Upper lobe of left lung (tissue), 6 donors: ENCODE data around the gene ADAMTSL5. TPM values are rescaled to one million over a fixed set of nuclear protein-coding genes. Genes with fewer than 3 reads are reported as not detected.

ENCODE experiments used
- ATAC-seq, 2 donors: fragments of 200-7000 bp; cut with Tn5 transposase; one replicate each; pipeline ENCODE4 v1.9.1; 2022; ENCODE audit warnings: mild to moderate bottlenecking in 2 of 2, moderate library complexity in 2 of 2; ENCODE audit not compliant: low FRiP score in 2 of 2
- DNase-seq, 2 donors: peaks; one replicate each; pipeline ENCODE4 v3.0.0-alpha.2; 2019 to 2020
- H3K27ac ChIP-seq, 4 donors: fragments of 200-600 bp; sonication (generic); one replicate each; pipeline ENCODE4 v1.5.1; 2016 to 2019
- H3K27me3 ChIP-seq, 4 donors: fragments of 200-600 bp; sonication (generic); one replicate each; pipeline ENCODE4 v1.5.1; 2017 to 2019
- H3K36me3 ChIP-seq, 4 donors: fragments of 200-600 bp; sonication (generic); one replicate each; pipeline ENCODE4 v1.5.1; 2016 to 2019
- H3K4me1 ChIP-seq, 4 donors: fragments of 200-600 bp; sonication (generic); one replicate each; pipeline ENCODE4 v1.5.1; 2018 to 2019
- H3K4me3 ChIP-seq, 4 donors: fragments of 200-600 bp; sonication (generic); one replicate each; pipeline ENCODE4 v1.5.1; 2017 to 2019; ENCODE audit warnings: mild to moderate bottlenecking in 2 of 4, moderate library complexity in 1 of 4
- H3K9me3 ChIP-seq, 4 donors: fragments of 200-600 bp; sonication (generic); one replicate each; pipeline ENCODE4 v1.5.1; 2018 to 2019
- CTCF ChIP-seq, 6 experiments: fragments of 450-650 bp in 4 of 6; fragments of 200-600 bp in 2 of 6; sonication (generic) in 2 of 6; IDR thresholded peaks; one replicate each; pipeline ENCODE4 v1.5.1; 2016 to 2019; ENCODE audit warnings: antibody characterized with exemption in 6 of 6
- EP300 ChIP-seq, 4 donors: sonication (generic); formaldehyde crosslinking; IDR thresholded peaks; one replicate each; pipeline ENCODE4 v1.5.1; 2017; ENCODE audit warnings: antibody characterized with exemption in 4 of 4, control low read depth in 2 of 4
- POLR2A ChIP-seq, 4 donors: fragments of 450-650 bp; IDR thresholded peaks; one replicate each; pipeline ENCODE4 v1.5.1; 2016 to 2017; ENCODE audit warnings: antibody characterized with exemption in 4 of 4, mild to moderate bottlenecking in 2 of 4
- POLR2AphosphoS5 ChIP-seq, 2 donors: sonication (generic); formaldehyde crosslinking; IDR thresholded peaks; one replicate each; pipeline ENCODE4 v1.5.1; 2017; ENCODE audit warnings: antibody characterized with exemption in 2 of 2
- WGBS, 2 donors: methylation state at CpG; one replicate each; pipeline ENCODE4 v1.1.5; 2017 to 2018; 5-methylcytosine and 5-hydroxymethylcytosine counted together
- total RNA-seq, 6 donors: library from RNA; depleted of rRNA in 4 of 6; stranded (reverse); fragments of >200 nt in 4 of 6; gene quantifications; one replicate each; pipeline versions ENCODE4 v1.1.0 to v1.2.1, GENCODE V29; 2016 to 2021
- donor health status: DM: no; HTN: no; CAD: no; lungs with moderate emphysema.
- donor health status: DM: no; HTN: yes; CAD: no; lungs with severe emphysema.

The ADAMTSL5 gene
- total RNA-seq, 6 donors from 2014 or later, result 0.89 to 11.5 (median 4.9) TPM

DNA sequence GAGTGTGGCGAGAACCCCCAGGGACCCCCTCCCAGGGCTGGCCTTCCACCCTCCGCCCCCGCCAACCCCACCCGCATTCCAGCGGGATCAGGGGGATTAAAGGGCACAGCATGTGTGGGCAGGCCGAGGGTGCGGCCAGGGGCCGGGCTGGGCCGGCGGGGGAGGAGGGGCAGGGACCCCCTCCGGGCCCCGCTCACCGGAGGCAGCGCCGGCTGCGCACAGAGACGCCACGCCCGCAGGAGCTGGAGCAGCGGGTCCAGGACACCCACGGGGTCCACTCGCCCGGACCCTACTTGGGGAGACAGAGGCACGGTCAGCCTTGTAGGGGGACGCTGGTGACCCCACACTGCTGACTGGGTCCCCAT is 2.4 kb downstream of the ADAMTSL5 start:
- H3K4me3 ChIP-seq, result no peak overlapping the region
- no peak overlapping the region for H3K27ac ChIP-seq
- no peak for DNase-seq
- peaks cover 0 to 4% (median 0%) of the 10 kb centered on the region in 4 donors for H3K9me3 ChIP-seq
- ATAC-seq, result no peak
- WGBS, 2 donors, result 33% methylated on average over 18 of the region's 25 CpGs; no CpG with 5 or more reads in 1 of the 2 donors
- no peak for TF ChIP-seq CTCF (IDR thresholded peaks at IDR 0.05)
- no peak for TF ChIP-seq EP300 (IDR thresholded peaks at IDR 0.05)
- no peak for TF ChIP-seq POLR2AphosphoS5 (IDR thresholded peaks at IDR 0.05)
- no peak for TF ChIP-seq POLR2A (IDR thresholded peaks at IDR 0.05)
- peaks cover 0 to 27% (median 12%) of the 10 kb centered on the region in 4 donors for H3K27me3 ChIP-seq
- peaks cover 16 to 32% (median 24%) of the 10 kb centered on the region in 4 donors for H3K4me1 ChIP-seq
- no peaks in the 10 kb centered on the region for H3K36me3 ChIP-seq

DNA sequence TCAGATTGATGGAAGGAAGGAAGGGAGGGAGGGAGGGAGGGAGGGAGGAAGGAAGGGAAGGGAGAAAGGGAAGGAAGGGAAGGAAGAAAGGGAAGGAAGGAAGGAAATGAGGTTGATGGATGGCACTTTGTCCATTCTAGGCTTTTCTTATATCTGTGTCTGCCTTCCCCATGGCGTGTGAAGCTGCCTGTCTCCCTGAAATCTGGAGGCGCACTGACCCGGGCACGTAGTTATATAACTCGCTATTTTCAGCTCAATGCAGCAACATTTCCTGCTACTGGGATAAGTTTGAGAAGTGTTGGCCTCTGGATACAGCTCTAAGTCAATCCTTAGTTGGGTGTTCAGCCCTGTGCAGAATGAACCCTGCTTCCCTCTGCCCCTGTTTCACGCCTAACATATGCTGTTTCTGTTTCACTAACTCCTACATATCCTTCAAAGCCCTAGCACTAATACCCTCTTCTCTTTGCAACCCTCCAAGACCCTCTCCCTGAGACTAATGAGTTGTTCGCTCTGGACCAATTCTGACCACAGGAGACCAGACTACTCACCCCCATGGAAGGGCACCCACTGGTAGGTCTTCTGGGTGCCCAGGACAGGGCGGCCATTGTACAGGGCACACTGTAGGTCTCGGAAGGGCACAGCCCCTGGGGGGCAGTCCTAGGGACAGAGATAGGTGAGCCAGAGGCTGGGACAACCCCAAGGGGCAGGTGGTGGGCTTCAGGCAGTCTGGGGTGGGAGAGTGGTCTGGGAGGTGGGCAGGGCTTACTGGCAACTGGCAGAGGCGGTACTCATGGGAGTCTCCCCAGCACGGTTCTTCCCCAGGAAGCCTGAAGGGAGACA is 3.0 kb downstream of the ADAMTSL5 start:
- H3K27me3 ChIP-seq, result peaks cover 0 to 27% (median 12%) of the 10 kb centered on the region in 4 donors

GRCh38 chr19:1508507-1508856 is 4.3 kb downstream of the ADAMTSL5 start:
- Histone ChIP-seq H3K27me3 (peaks cover 0 to 31% (median 13%) of the 10 kb centered on the region in 4 donors), H3K4me1 (peaks cover 15 to 32% (median 24%) of the 10 kb centered on the region in 4 donors), H3K27ac (peak overlapping the region in 3 of 4 donors; percentile 59 to 87 (median 74)), H3K9me3 (peaks cover 0 to 4% (median 0%) of the 10 kb centered on the region in 4 donors), H3K36me3 (no peaks in the 10 kb centered on the region), H3K4me3 (peak overlapping the region in 3 of 4 donors; percentile 46 to 52 (median 46))
- no peak for ATAC-seq
- 30 to 44% methylated on average over 11 of the region's 12 CpGs for WGBS, 2 donors
- no peak for TF ChIP-seq POLR2A (IDR thresholded peaks at IDR 0.05)
- no peak for TF ChIP-seq CTCF (IDR thresholded peaks at IDR 0.05)
- TF ChIP-seq EP300 (IDR thresholded peaks at IDR 0.05), result no peak
- TF ChIP-seq POLR2AphosphoS5 (IDR thresholded peaks at IDR 0.05), result no peak
- no peak for DNase-seq

More for the DNA sequence above, 3.0 kb downstream of the ADAMTSL5 start:
- H3K4me1 ChIP-seq, result peaks cover 16 to 32% (median 24%) of the 10 kb centered on the region in 4 donors
- DNase-seq, result no peak
- 54 to 63% methylated on average over 10 to 11 of the region's 11 CpGs for WGBS, 2 donors
- H3K9me3 ChIP-seq, result peaks cover 0 to 4% (median 0%) of the 10 kb centered on the region in 4 donors
- ATAC-seq, result no peak
- no peak overlapping the region for H3K4me3 ChIP-seq
- H3K36me3 ChIP-seq, result no peaks in the 10 kb centered on the region
- no peak for TF ChIP-seq CTCF (IDR thresholded peaks at IDR 0.05)
- no peak for TF ChIP-seq POLR2AphosphoS5 (IDR thresholded peaks at IDR 0.05)
- TF ChIP-seq POLR2A (IDR thresholded peaks at IDR 0.05), result no peak
- no peak for TF ChIP-seq EP300 (IDR thresholded peaks at IDR 0.05)
- no peak overlapping the region for H3K27ac ChIP-seq

GRCh38 chr19:1507763-1508506 is 4.9 kb downstream of the ADAMTSL5 start:
- peaks cover 0 to 32% (median 13%) of the 10 kb centered on the region in 4 donors for H3K27me3 ChIP-seq
- peak overlapping the region in 3 of 4 donors; percentile 46 to 52 (median 46) for H3K4me3 ChIP-seq
- peak; percentile 92 to 94 for ATAC-seq
- DNase-seq, result peak; percentile 84 to 92
- peak overlapping the region; percentile 59 to 87 (median 69) for H3K27ac ChIP-seq
- peaks cover 12 to 32% (median 24%) of the 10 kb centered on the region in 4 donors for H3K4me1 ChIP-seq
- H3K9me3 ChIP-seq, result peaks cover 0 to 4% (median 0%) of the 10 kb centered on the region in 4 donors
- H3K36me3 ChIP-seq, result no peaks in the 10 kb centered on the region
- 1 to 5% methylated on average over 37 to 44 of the region's 46 CpGs for WGBS, 2 donors
- peak in 1 of 4 donors; percentile 33 for TF ChIP-seq POLR2A (IDR thresholded peaks at IDR 0.05)
- peak in 1 of 2 donors; percentile 38 for TF ChIP-seq POLR2AphosphoS5 (IDR thresholded peaks at IDR 0.05)
- no peak for TF ChIP-seq EP300 (IDR thresholded peaks at IDR 0.05)

- DNase-seq (no peak), ATAC-seq (no peak)
- no peak for TF ChIP-seq POLR2A (IDR thresholded peaks at IDR 0.05)
- no peak for TF ChIP-seq CTCF (IDR thresholded peaks at IDR 0.05)
- TF ChIP-seq POLR2AphosphoS5 (IDR thresholded peaks at IDR 0.05), result no peak
- no peak for TF ChIP-seq EP300 (IDR thresholded peaks at IDR 0.05)
- 69 to 76% methylated on average over 7 to 22 of the region's 23 CpGs for WGBS, 2 donors
- Histone ChIP-seq H3K4me1 (peaks cover 9 to 25% (median 20%) of the 10 kb centered on the region in 4 donors), H3K9me3 (peaks cover 0 to 4% (median 0%) of the 10 kb centered on the region in 4 donors), H3K36me3 (no peaks in the 10 kb centered on the region), H3K27me3 (peaks cover 0 to 29% (median 10%) of the 10 kb centered on the region in 4 donors), H3K4me3 (peak overlapping the region in 2 of 4 donors; percentile 46), H3K27ac (peak overlapping the region; percentile 59 to 87 (median 69))
These were observed 5.6 kb downstream of the ADAMTSL5 start for GRCh38 chr19:1507192-1507660.
